Breast epithelium (tissue), 4 donors: ENCODE results near the gene ZMIZ1. TPM values are rescaled to one million over a fixed set of nuclear protein-coding genes. Genes with fewer than 3 reads are reported as not detected.

Experiments
- DNase-seq, 2 donors: peaks; one replicate each; pipeline ENCODE4 v3.0.0-alpha.2; 2019; ENCODE audit warnings: low spot score in 2 of 2
- H3K27ac ChIP-seq, 2 donors: fragments of 200-600 bp; sonication (generic) in 1 of 2; one replicate each; pipeline ENCODE4 v1.5.1; 2016 to 2019; ENCODE audit warnings: mild to moderate bottlenecking in 1 of 2
- H3K27me3 ChIP-seq, 2 donors: fragments of 200-600 bp; sonication (generic) in 1 of 2; one replicate each; pipeline versions ENCODE4 v1.5.1 to v1.6.0; 2017 to 2019; ENCODE audit warnings: control low read depth in 1 of 2, mild to moderate bottlenecking in 1 of 2
- H3K36me3 ChIP-seq: fragments of 200-600 bp; one replicate; pipeline ENCODE4 v1.5.1; 2019
- H3K4me1 ChIP-seq, 2 donors: fragments of 200-600 bp; sonication (generic); one replicate each; pipeline ENCODE4 v1.5.1; 2016 to 2019; ENCODE audit warnings: control low read depth in 1 of 2
- H3K4me3 ChIP-seq, 3 donors: fragments of 200-600 bp; sonication (generic); 1 replicate in 2 of 3; 2 replicates in 1 of 3; pipeline ENCODE4 v1.5.1; 2016 to 2019; ENCODE audit warnings: mild to moderate bottlenecking in 3 of 3, moderate library complexity in 2 of 3
- H3K9me3 ChIP-seq, 2 donors: fragments of 200-600 bp; sonication (generic) in 1 of 2; one replicate each; pipeline ENCODE4 v1.5.1; 2016 to 2019; ENCODE audit warnings: control low read depth in 1 of 2
- CTCF ChIP-seq, 3 donors: fragments of 450-650 bp; IDR thresholded peaks; one replicate each; pipeline ENCODE4 v1.5.1; 2016 to 2017; ENCODE audit warnings: antibody characterized with exemption in 3 of 3, mild to moderate bottlenecking in 3 of 3, moderate library complexity in 3 of 3
- POLR2A ChIP-seq: fragments of 450-650 bp; IDR thresholded peaks from one replicate; pipeline ENCODE4 v1.6.1; 2016; ENCODE audit warnings: antibody characterized with exemption, mild to moderate bottlenecking, moderate library complexity
- POLR2AphosphoS5 ChIP-seq, 3 donors: sonication (generic); formaldehyde crosslinking; IDR thresholded peaks; one replicate each; pipeline ENCODE4 v1.6.1; 2017; ENCODE audit warnings: antibody characterized with exemption in 3 of 3
- intact Hi-C: fragments of 100-400 bp; cut with DNase I; formaldehyde crosslinking; loops from one replicate; pipeline ENCODE4 v1.15.1; 2023; ENCODE audit warnings: low total_unique reads
- total RNA-seq, 3 donors: library from RNA; depleted of rRNA; stranded (reverse); fragments of >200 nt; gene quantifications; one replicate each; pipeline ENCODE4 v1.1.0, GENCODE V29; 2016

Gene ZMIZ1
- total RNA-seq, 3 donors from 2014 or later, result 34.4 to 63.7 (median 39.8) TPM

- H3K4me3 ChIP-seq, result no peak overlapping the region
- no peaks in the 10 kb centered on the region for H3K9me3 ChIP-seq
- H3K27ac ChIP-seq, result peak overlapping the region; percentile 13 to 38
- no peaks in the 10 kb centered on the region for H3K36me3 ChIP-seq
- peaks cover 16 to 37% of the 10 kb centered on the region in 2 donors for H3K4me1 ChIP-seq
- no peaks in the 10 kb centered on the region for H3K27me3 ChIP-seq
- DNase-seq, result no peak
- intact Hi-C loops, result no loop called here
- no peak for TF ChIP-seq CTCF (IDR thresholded peaks at IDR 0.05)
- no peak for TF ChIP-seq POLR2A
- no peak for TF ChIP-seq POLR2AphosphoS5 (IDR thresholded peaks at IDR 0.05)
Observed at GRCh38 chr10:79270466-79271246, 201.9 kb downstream of the ZMIZ1 start.

- H3K4me3 ChIP-seq, result no peak overlapping the region
- intact Hi-C loops, result no loop called here
- no peaks in the 10 kb centered on the region for H3K27me3 ChIP-seq
- H3K36me3 ChIP-seq, result no peaks in the 10 kb centered on the region
- TF ChIP-seq POLR2A (no peak), CTCF (IDR thresholded peaks at IDR 0.05) (no peak)
- peak overlapping the region; percentile 10 to 76 for H3K27ac ChIP-seq
- H3K4me1 ChIP-seq, result peaks cover 11 to 28% of the 10 kb centered on the region in 2 donors
- H3K9me3 ChIP-seq, result no peaks in the 10 kb centered on the region
- DNase-seq, result no peak
Observed at GRCh38 chr10:79272353-79272752, 203.6 kb downstream of the ZMIZ1 start.

DNA sequence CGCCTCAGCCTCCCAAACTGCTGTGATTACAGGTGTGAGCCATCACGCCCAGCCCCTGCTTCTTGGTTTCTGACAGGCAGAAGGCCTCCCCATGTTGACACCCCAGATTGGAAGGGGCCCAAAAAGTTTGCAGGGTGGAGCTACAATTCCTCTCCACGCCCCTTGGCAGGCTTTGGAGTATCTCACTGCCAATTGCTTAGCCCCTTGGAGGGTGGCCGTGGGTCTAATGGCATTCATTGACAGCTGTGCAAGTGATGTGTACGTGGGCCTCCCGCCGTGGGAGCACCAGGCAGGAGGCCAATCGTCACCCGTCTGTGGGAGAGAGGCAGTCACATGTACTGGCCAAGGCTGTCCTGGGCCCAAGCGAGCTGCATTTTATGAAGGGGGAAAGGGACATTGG is 204.8 kb downstream of the ZMIZ1 start:
- intact Hi-C loops, result no loop called here
- Histone ChIP-seq H3K27me3 (no peaks in the 10 kb centered on the region), H3K36me3 (peaks cover 5% of the 10 kb centered on the region), H3K4me3 (no peak overlapping the region), H3K27ac (peak overlapping the region; percentile 76 to 86), H3K9me3 (no peaks in the 10 kb centered on the region), H3K4me1 (peaks cover 11 to 28% of the 10 kb centered on the region in 2 donors)
- DNase-seq, result no peak
- TF ChIP-seq POLR2AphosphoS5 (IDR thresholded peaks at IDR 0.05) (no peak), POLR2A (no peak), CTCF (IDR thresholded peaks at IDR 0.05) (no peak)

- Histone ChIP-seq H3K9me3 (no peaks in the 10 kb centered on the region), H3K36me3 (peaks cover 5% of the 10 kb centered on the region), H3K27ac (peak overlapping the region; percentile 76 to 86), H3K27me3 (no peaks in the 10 kb centered on the region), H3K4me3 (peak overlapping the region in 1 of 3 donors; percentile 26), H3K4me1 (peaks cover 11 to 28% of the 10 kb centered on the region in 2 donors)
- DNase-seq, result peak in 1 of 2 donors; percentile 80
- TF ChIP-seq CTCF (IDR thresholded peaks at IDR 0.05) (peak in 2 of 3 donors; percentile 18 to 34), POLR2A (no peak), POLR2AphosphoS5 (IDR thresholded peaks at IDR 0.05) (peak in 2 of 3 donors; percentile 20 to 50)
- intact Hi-C loops, result loop anchor here (5.0 kb wide), 1 partner anchor 1637 kb away; the partner anchor contains the start of gene KCNMA1
Observed at GRCh38 chr10:79274279-79275104, 205.7 kb downstream of the ZMIZ1 start.

DNA sequence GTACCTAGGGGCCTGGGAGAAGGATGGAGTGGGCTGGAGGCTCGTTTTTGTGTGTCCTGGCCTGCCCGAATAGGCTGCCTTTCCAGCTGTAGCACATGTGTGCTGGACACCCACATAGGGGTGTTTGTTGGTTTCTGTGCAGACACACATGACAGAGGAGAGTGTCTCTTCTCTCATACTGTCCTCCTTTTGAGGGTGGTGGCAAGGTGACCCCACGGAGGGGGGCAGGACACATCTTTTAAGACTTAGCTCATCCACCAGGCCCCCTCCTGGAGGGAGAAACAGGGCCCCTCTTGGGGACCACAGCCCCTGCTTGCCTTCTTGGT is 206.3 kb downstream of the ZMIZ1 start:
- intact Hi-C loops, result loop anchor here (5.0 kb wide), 1 partner anchor 1638 kb away; the partner anchor contains the start of gene KCNMA1
- peaks cover 5% of the 10 kb centered on the region for H3K36me3 ChIP-seq

More for the DNA sequence above, 206.3 kb downstream of the ZMIZ1 start:
- no peak for DNase-seq
- no peaks in the 10 kb centered on the region for H3K27me3 ChIP-seq
- H3K4me3 ChIP-seq, result peak overlapping the region in 1 of 3 donors; percentile 26
- TF ChIP-seq POLR2AphosphoS5 (IDR thresholded peaks at IDR 0.05) (no peak), CTCF (IDR thresholded peaks at IDR 0.05) (no peak), POLR2A (no peak)
- H3K9me3 ChIP-seq, result no peaks in the 10 kb centered on the region
- H3K27ac ChIP-seq, result peak overlapping the region; percentile 76 to 86
- H3K4me1 ChIP-seq, result peaks cover 11 to 26% of the 10 kb centered on the region in 2 donors
